ENCODE data around the gene PAM16. TPM values are rescaled to one million over a fixed set of nuclear protein-coding genes. Genes with fewer than 3 reads are reported as not detected.

PAM16 gene
- total RNA-seq, 1 donor from 2014 or later: 67.3 TPM

- no peak overlapping the region for H3K4me3 ChIP-seq
- no peak for DNase-seq
- H3K4me1 ChIP-seq: peaks cover 26% of the 10 kb centered on the region
- no peak overlapping the region for H3K27ac ChIP-seq (replicated peaks)
- no peaks in the 10 kb centered on the region for H3K27me3 ChIP-seq (ENCODE audit: low read depth)
- no peak for TF ChIP-seq CTCF (IDR thresholded peaks at IDR 0.05; ENCODE audit: borderline replicate concordance)
- no peaks in the 10 kb centered on the region for H3K36me3 ChIP-seq
- no peaks in the 10 kb centered on the region for H3K9me3 ChIP-seq (replicated peaks)
- intact Hi-C loops (cut with micrococcal nuclease): no loop called here
These were observed 49.2 kb downstream of the PAM16 start for GRCh38 chr16:4301968-4302367.

- H3K27me3 ChIP-seq (ENCODE audit: low read depth): no peaks in the 10 kb centered on the region
- intact Hi-C loops (cut with micrococcal nuclease): no loop called here
- no peak for DNase-seq
- TF ChIP-seq CTCF (IDR thresholded peaks at IDR 0.05; ENCODE audit: borderline replicate concordance): no peak
- no peak overlapping the region for H3K27ac ChIP-seq (replicated peaks)
- H3K4me3 ChIP-seq: no peak overlapping the region
- H3K36me3 ChIP-seq: no peaks in the 10 kb centered on the region
- peaks cover 18% of the 10 kb centered on the region for H3K4me1 ChIP-seq
- no peaks in the 10 kb centered on the region for H3K9me3 ChIP-seq (replicated peaks)
These were observed 49.9 kb downstream of the PAM16 start for GRCh38 chr16:4301177-4301576.

GRCh38 chr16:4298761-4299522, 52.2 kb downstream of the PAM16 start:
- intact Hi-C loops (cut with micrococcal nuclease): no loop called here

GRCh38 chr16:4297480-4297879, 53.6 kb downstream of the PAM16 start:
- no peaks in the 10 kb centered on the region for H3K36me3 ChIP-seq
- H3K27ac ChIP-seq (replicated peaks): no peak overlapping the region
- no peak for TF ChIP-seq CTCF (IDR thresholded peaks at IDR 0.05; ENCODE audit: borderline replicate concordance)
- intact Hi-C loops (cut with micrococcal nuclease): no loop called here
- peaks cover 39% of the 10 kb centered on the region for H3K4me1 ChIP-seq
- H3K9me3 ChIP-seq (replicated peaks): no peaks in the 10 kb centered on the region
- no peaks in the 10 kb centered on the region for H3K27me3 ChIP-seq (ENCODE audit: low read depth)
- no peak overlapping the region for H3K4me3 ChIP-seq
- DNase-seq: no peak

More at GRCh38 chr16:4298761-4299522, 52.2 kb downstream of the PAM16 start:
- no peaks in the 10 kb centered on the region for H3K9me3 ChIP-seq (replicated peaks)
- peak overlapping the region; percentile 85 for H3K27ac ChIP-seq (replicated peaks)
- H3K4me1 ChIP-seq: peaks cover 25% of the 10 kb centered on the region
- H3K36me3 ChIP-seq: no peaks in the 10 kb centered on the region
- peak; percentile 80 for DNase-seq
- H3K27me3 ChIP-seq (ENCODE audit: low read depth): no peaks in the 10 kb centered on the region
- H3K4me3 ChIP-seq: no peak overlapping the region
- no peak for TF ChIP-seq CTCF (IDR thresholded peaks at IDR 0.05; ENCODE audit: borderline replicate concordance)

- H3K4me3 ChIP-seq: no peak overlapping the region
- peaks cover 48% of the 10 kb centered on the region for H3K4me1 ChIP-seq
- no peak for DNase-seq
- H3K36me3 ChIP-seq: no peaks in the 10 kb centered on the region
- no peak overlapping the region for H3K27ac ChIP-seq (replicated peaks)
- H3K27me3 ChIP-seq (ENCODE audit: low read depth): no peaks in the 10 kb centered on the region
- intact Hi-C loops (cut with micrococcal nuclease): no loop called here
- H3K9me3 ChIP-seq (replicated peaks): no peaks in the 10 kb centered on the region
- TF ChIP-seq CTCF (IDR thresholded peaks at IDR 0.05; ENCODE audit: borderline replicate concordance): no peak
These were observed 55.5 kb downstream of the PAM16 start for GRCh38 chr16:4295581-4295980.

Measured in left ventricle myocardium inferior (tissue), 1 donor.